BLaER1 treated with 17β-estradiol and CSF1 and Interleukin-3, amounts not matched to agents 10 nM and 100 nM (cell line): ENCODE measurements around the gene SBNO2.

Source experiments
- H3K27ac ChIP-seq, 11 experiments: shearing (Covaris generic); formaldehyde crosslinking; 2 replicates each; pipeline ENCODE4 v1.8.1; 2022
- H3K27me3 ChIP-seq, 11 experiments: shearing (Covaris generic); formaldehyde crosslinking; 2 replicates each; pipeline ENCODE4 v1.8.1; 2022
- H3K36me3 ChIP-seq, 11 experiments: shearing (Covaris generic); formaldehyde crosslinking; 2 replicates each; pipeline ENCODE4 v1.8.1; 2022
- H3K4me1 ChIP-seq, 10 experiments: shearing (Covaris generic); formaldehyde crosslinking; 2 replicates each; pipeline ENCODE4 v1.8.1; 2022
- H3K4me2 ChIP-seq, 11 experiments: shearing (Covaris generic); formaldehyde crosslinking; 2 replicates each; pipeline ENCODE4 v1.8.1; 2022
- H3K4me3 ChIP-seq, 10 experiments: shearing (Covaris generic); formaldehyde crosslinking; 2 replicates each; pipeline ENCODE4 v1.8.1; 2022
- H3K9ac ChIP-seq, 11 experiments: shearing (Covaris generic); formaldehyde crosslinking; 2 replicates each; pipeline ENCODE4 v1.8.1; 2022
- H3K9me3 ChIP-seq, 11 experiments: shearing (Covaris generic); formaldehyde crosslinking; replicated peaks in 1 of 11; 2 replicates each; pipeline ENCODE4 v1.8.1; 2022
- H4K20me1 ChIP-seq, 11 experiments: shearing (Covaris generic); formaldehyde crosslinking; 2 replicates each; pipeline ENCODE4 v1.8.1; 2022
- Cebpa-rat ChIP-seq, 11 experiments: shearing (Covaris generic); IDR thresholded peaks; 2 replicates each; pipeline ENCODE4 v1.8.1; 2022

SBNO2 gene

GRCh38 chr19:1093811-1094553 is 80.1 kb downstream of the SBNO2 start:
- peaks cover 0 to 1% (median 0%) of the 10 kb centered on the region in 11 experiments; a peak in 3 of 22 replicates for H3K9me3 ChIP-seq
- H3K9ac ChIP-seq: peak overlapping the region; percentile 90 to 99 (median 96)
- H3K36me3 ChIP-seq: peaks cover 41 to 52% (median 46%) of the 10 kb centered on the region in 11 experiments
- H3K27me3 ChIP-seq: no peaks in the 10 kb centered on the region
- peak overlapping the region; percentile 91 to 100 (median 98) for H3K4me3 ChIP-seq
- H3K4me1 ChIP-seq: peaks cover 48 to 89% (median 74%) of the 10 kb centered on the region in 10 experiments
- H4K20me1 ChIP-seq: peaks cover 8 to 55% (median 49%) of the 10 kb centered on the region in 11 experiments; a peak in 20 of 22 replicates
- peak overlapping the region in 10 of 11 experiments; percentile 73 to 100 (median 98); a peak in 21 of 22 replicates for H3K27ac ChIP-seq
- no peak for TF ChIP-seq Cebpa-rat (IDR thresholded peaks at IDR 0.05)
- peak overlapping the region; percentile 90 to 100 (median 98) for H3K4me2 ChIP-seq

- Histone ChIP-seq H3K36me3 (peaks cover 43 to 58% (median 53%) of the 10 kb centered on the region in 11 experiments), H3K9ac (peak overlapping the region; percentile 90 to 99 (median 96); a peak in 21 of 22 replicates), H3K9me3 (no peaks in the 10 kb centered on the region), H4K20me1 (peaks cover 8 to 62% (median 55%) of the 10 kb centered on the region in 11 experiments; a peak in 20 of 22 replicates), H3K27me3 (no peaks in the 10 kb centered on the region), H3K4me3 (peak overlapping the region in 9 of 10 experiments; percentile 92 to 100 (median 98); a peak in 17 of 20 replicates), H3K27ac (peak overlapping the region in 9 of 11 experiments; percentile 29 to 100 (median 98); a peak in 14 of 22 replicates), H3K4me2 (peak overlapping the region; percentile 90 to 100 (median 98)), H3K4me1 (peaks cover 48 to 89% (median 74%) of the 10 kb centered on the region in 10 experiments)
- TF ChIP-seq Cebpa-rat (IDR thresholded peaks at IDR 0.05): no peak
These were observed 80.7 kb downstream of the SBNO2 start for GRCh38 chr19:1093330-1093729.

GRCh38 chr19:1091544-1092175 is 82.4 kb downstream of the SBNO2 start:
- Histone ChIP-seq H3K9me3 (no peaks in the 10 kb centered on the region), H3K9ac (peak overlapping the region in 9 of 11 experiments; percentile 6 to 99 (median 50); a peak in 10 of 22 replicates), H3K4me3 (no peak overlapping the region), H3K4me2 (peak overlapping the region in 3 of 11 experiments; percentile 10 to 98 (median 19); a peak in 3 of 22 replicates), H3K36me3 (peaks cover 51 to 68% (median 61%) of the 10 kb centered on the region in 11 experiments), H3K27ac (peak overlapping the region in 4 of 11 experiments; percentile 1 to 42 (median 25); a peak in 4 of 22 replicates), H3K4me1 (peaks cover 54 to 89% (median 76%) of the 10 kb centered on the region in 10 experiments), H4K20me1 (peaks cover 10 to 77% (median 69%) of the 10 kb centered on the region in 11 experiments; a peak in 21 of 22 replicates), H3K27me3 (no peaks in the 10 kb centered on the region)
- no peak for TF ChIP-seq Cebpa-rat (IDR thresholded peaks at IDR 0.05)

GRCh38 chr19:1090731-1091543 is 83.1 kb downstream of the SBNO2 start:
- Histone ChIP-seq H3K4me3 (no peak overlapping the region), H3K27ac (peak overlapping the region in 7 of 11 experiments; percentile 1 to 42 (median 18); a peak in 5 of 22 replicates), H3K9me3 (no peaks in the 10 kb centered on the region), H3K4me1 (peaks cover 58 to 89% (median 76%) of the 10 kb centered on the region in 10 experiments), H3K36me3 (peaks cover 58 to 75% (median 68%) of the 10 kb centered on the region in 11 experiments), H3K4me2 (peak overlapping the region in 5 of 11 experiments; percentile 1 to 42 (median 19); a peak in 6 of 22 replicates), H4K20me1 (peaks cover 17 to 84% (median 77%) of the 10 kb centered on the region in 11 experiments; a peak in 21 of 22 replicates), H3K27me3 (no peaks in the 10 kb centered on the region), H3K9ac (peak overlapping the region in 10 of 11 experiments; percentile 6 to 56 (median 40); a peak in 13 of 22 replicates)
- TF ChIP-seq Cebpa-rat (IDR thresholded peaks at IDR 0.05): no peak

GRCh38 chr19:1089891-1090290 is 84.2 kb downstream of the SBNO2 start:
- no peaks in the 10 kb centered on the region for H3K27me3 ChIP-seq
- H3K9ac ChIP-seq: peak overlapping the region in 9 of 11 experiments; percentile 65 to 79 (median 75); a peak in 10 of 22 replicates
- H3K27ac ChIP-seq: peak overlapping the region in 9 of 11 experiments; percentile 75 to 86 (median 83); a peak in 14 of 22 replicates
- H3K4me3 ChIP-seq: peak overlapping the region in 1 of 10 experiments; percentile 44; a peak in 1 of 20 replicates
- no peaks in the 10 kb centered on the region for H3K9me3 ChIP-seq
- no peak for TF ChIP-seq Cebpa-rat (IDR thresholded peaks at IDR 0.05)
- H3K36me3 ChIP-seq: peaks cover 69 to 86% (median 79%) of the 10 kb centered on the region in 11 experiments
- H4K20me1 ChIP-seq: peaks cover 27 to 94% (median 87%) of the 10 kb centered on the region in 11 experiments; a peak in 21 of 22 replicates
- peak overlapping the region in 10 of 11 experiments; percentile 84 to 93 (median 90); a peak in 18 of 22 replicates for H3K4me2 ChIP-seq
- peaks cover 54 to 94% (median 76%) of the 10 kb centered on the region in 10 experiments for H3K4me1 ChIP-seq

GRCh38 chr19:1089126-1089771 is 84.8 kb downstream of the SBNO2 start:
- Histone ChIP-seq H4K20me1 (peaks cover 30 to 94% (median 87%) of the 10 kb centered on the region in 11 experiments; a peak in 21 of 22 replicates), H3K27me3 (no peaks in the 10 kb centered on the region), H3K4me3 (peak overlapping the region in 4 of 10 experiments; percentile 5 to 44 (median 38); a peak in 6 of 20 replicates), H3K36me3 (peaks cover 75 to 91% (median 85%) of the 10 kb centered on the region in 11 experiments), H3K9me3 (no peaks in the 10 kb centered on the region), H3K4me1 (peaks cover 52 to 98% (median 78%) of the 10 kb centered on the region in 10 experiments), H3K27ac (peak overlapping the region; percentile 72 to 86 (median 83); a peak in 19 of 22 replicates), H3K9ac (peak overlapping the region; percentile 65 to 79 (median 73); a peak in 21 of 22 replicates), H3K4me2 (peak overlapping the region; percentile 78 to 93 (median 90))
- no peak for TF ChIP-seq Cebpa-rat (IDR thresholded peaks at IDR 0.05)

- peaks cover 31 to 94% (median 87%) of the 10 kb centered on the region in 11 experiments; a peak in 21 of 22 replicates for H4K20me1 ChIP-seq
- peak overlapping the region; percentile 65 to 79 (median 73) for H3K9ac ChIP-seq
- H3K4me2 ChIP-seq: peak overlapping the region; percentile 78 to 93 (median 90)
These were observed 85.6 kb downstream of the SBNO2 start for GRCh38 chr19:1088416-1089010.

More at GRCh38 chr19:1088416-1089010, 85.6 kb downstream of the SBNO2 start:
- Histone ChIP-seq H3K9me3 (no peaks in the 10 kb centered on the region), H3K4me3 (peak overlapping the region in 9 of 10 experiments; percentile 2 to 44 (median 23); a peak in 10 of 20 replicates), H3K36me3 (peaks cover 78 to 91% (median 87%) of the 10 kb centered on the region in 11 experiments), H3K27me3 (no peaks in the 10 kb centered on the region), H3K27ac (peak overlapping the region; percentile 72 to 86 (median 83)), H3K4me1 (peaks cover 44 to 97% (median 75%) of the 10 kb centered on the region in 10 experiments)
- no peak for TF ChIP-seq Cebpa-rat (IDR thresholded peaks at IDR 0.05)
